ENCODE results near the gene SFI1.

SFI1 gene

GRCh38 chr22:31605851-31606585 lies 109.7 kb downstream of the SFI1 start:
- no peak overlapping the region for H3K4me3 ChIP-seq (ENCODE audit: low read length)
- TF ChIP-seq CTCF (conservative IDR thresholded peaks at IDR 0.05; ENCODE audit: low read depth, low read length) = no peak
- no peak for DNase-seq (ENCODE audit: low read depth)

GRCh38 chr22:31607696-31608095 lies 111.4 kb downstream of the SFI1 start:
- no peak for TF ChIP-seq CTCF (conservative IDR thresholded peaks at IDR 0.05; ENCODE audit: low read depth, low read length)
- DNase-seq (ENCODE audit: low read depth) = no peak
- no peak overlapping the region for H3K4me3 ChIP-seq (ENCODE audit: low read length)

- H3K4me3 ChIP-seq (ENCODE audit: low read length) = no peak overlapping the region
- no peak for TF ChIP-seq CTCF (conservative IDR thresholded peaks at IDR 0.05; ENCODE audit: low read depth, low read length)
- DNase-seq (ENCODE audit: low read depth) = no peak
These were observed 113.4 kb downstream of the SFI1 start for GRCh38 chr22:31609716-31610115.

- DNase-seq (ENCODE audit: low read depth) = no peak
- no peak for TF ChIP-seq CTCF (conservative IDR thresholded peaks at IDR 0.05; ENCODE audit: low read depth, low read length)
These were observed 114.3 kb downstream of the SFI1 start for GRCh38 chr22:31610611-31611010.

GRCh38 chr22:31611061-31611760 lies 114.9 kb downstream of the SFI1 start:
- no peak for TF ChIP-seq CTCF (conservative IDR thresholded peaks at IDR 0.05; ENCODE audit: low read depth, low read length)
- no peak for DNase-seq (ENCODE audit: low read depth)
- no peak overlapping the region for H3K4me3 ChIP-seq (ENCODE audit: low read length)

More at GRCh38 chr22:31610611-31611010, 114.3 kb downstream of the SFI1 start:
- no peak overlapping the region for H3K4me3 ChIP-seq (ENCODE audit: low read length)

GRCh38 chr22:31612891-31613285 lies 116.6 kb downstream of the SFI1 start:
- TF ChIP-seq CTCF (conservative IDR thresholded peaks at IDR 0.05; ENCODE audit: low read depth, low read length) = no peak
- DNase-seq (ENCODE audit: low read depth) = no peak
- no peak overlapping the region for H3K4me3 ChIP-seq (ENCODE audit: low read length)

Measured in retinal pigment epithelial cell (primary cell).